Mucosa of rectum (tissue), 2 donors: ENCODE measurements around the gene NIPBL.
"Not testable (repeated sequence)": the region's sequence is repeated elsewhere in the genome, so short reads cannot be mapped to it uniquely, and the experiment has no call there.

ENCODE experiments used
- H3K27ac ChIP-seq, 2 donors: one replicate each; pipeline ENCODE4 v1.7.0; 2013; ENCODE audit warnings: inconsistent platforms in 2 of 2, low read depth in 2 of 2, low read length in 2 of 2
- H3K27me3 ChIP-seq, 2 donors: one replicate each; pipeline ENCODE4 v1.7.0; 2013; ENCODE audit warnings: low read length in 2 of 2; ENCODE audit not compliant: control insufficient read depth in 2 of 2, insufficient read depth in 2 of 2
- H3K36me3 ChIP-seq, 2 donors: one replicate each; pipeline ENCODE4 v1.7.0; 2013; ENCODE audit warnings: low read length in 2 of 2; ENCODE audit not compliant: control insufficient read depth in 2 of 2, insufficient read depth in 2 of 2
- H3K4me1 ChIP-seq, 2 donors: one replicate each; pipeline ENCODE4 v1.7.0; 2013; ENCODE audit warnings: low read length in 2 of 2, mild to moderate bottlenecking in 1 of 2; ENCODE audit not compliant: control insufficient read depth in 2 of 2, insufficient read depth in 2 of 2
- H3K4me3 ChIP-seq, 2 donors: one replicate each; pipeline ENCODE4 v1.7.0; 2013; ENCODE audit warnings: low read length in 2 of 2
- H3K9ac ChIP-seq, 2 donors: one replicate each; pipeline ENCODE4 v1.7.0; 2013; ENCODE audit warnings: low read length in 2 of 2, low read depth in 1 of 2, mild to moderate bottlenecking in 1 of 2
- H3K9me3 ChIP-seq, 2 donors: one replicate each; pipeline ENCODE4 v1.7.0; 2013; ENCODE audit warnings: low read length in 2 of 2; ENCODE audit not compliant: control insufficient read depth in 2 of 2
- donor health status: healthy.
- donor health status: Normal muscosa, but diverticular disease.

NIPBL gene

DNA sequence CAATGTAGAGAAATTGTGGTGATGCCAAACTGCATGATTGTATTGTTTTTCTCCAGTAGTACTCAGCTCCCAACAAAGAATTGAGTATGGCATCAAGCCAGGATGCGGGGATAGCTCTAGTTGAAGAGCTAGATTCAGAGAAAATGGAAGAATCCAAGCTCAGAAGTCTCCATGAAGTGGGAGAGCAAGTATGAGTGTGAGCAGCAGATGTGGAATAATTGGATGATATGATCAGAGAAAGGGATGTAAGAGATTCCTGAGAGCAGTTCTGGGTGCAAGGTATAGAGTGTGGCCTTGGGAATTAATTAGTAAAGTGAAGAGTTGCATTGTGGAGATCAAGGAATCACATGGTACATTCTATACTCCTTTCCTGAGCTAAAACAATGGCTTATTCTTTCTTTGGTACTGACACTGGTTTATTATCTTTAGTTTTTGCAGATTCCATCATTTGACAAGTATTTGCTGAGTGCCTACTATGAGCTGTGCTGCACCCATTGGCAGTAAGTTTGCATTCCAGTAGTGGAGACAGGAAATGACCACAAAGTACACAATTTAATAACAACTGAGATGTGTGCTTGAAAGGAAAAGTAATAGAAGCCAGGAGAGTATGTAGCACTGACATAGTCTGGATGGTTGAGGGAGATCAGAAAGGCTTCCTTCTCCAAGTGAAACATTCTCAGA lies 195.5 kb downstream of the NIPBL start:
- no peak overlapping the region for H3K9ac ChIP-seq
- no peaks in the 10 kb centered on the region for H3K9me3 ChIP-seq
- H3K27ac ChIP-seq = no peak overlapping the region
- H3K27me3 ChIP-seq = no peaks in the 10 kb centered on the region
- H3K4me1 ChIP-seq = no peaks in the 10 kb centered on the region
- H3K4me3 ChIP-seq = no peak overlapping the region
- peaks cover 0 to 2% of the 10 kb centered on the region in 2 donors for H3K36me3 ChIP-seq

DNA sequence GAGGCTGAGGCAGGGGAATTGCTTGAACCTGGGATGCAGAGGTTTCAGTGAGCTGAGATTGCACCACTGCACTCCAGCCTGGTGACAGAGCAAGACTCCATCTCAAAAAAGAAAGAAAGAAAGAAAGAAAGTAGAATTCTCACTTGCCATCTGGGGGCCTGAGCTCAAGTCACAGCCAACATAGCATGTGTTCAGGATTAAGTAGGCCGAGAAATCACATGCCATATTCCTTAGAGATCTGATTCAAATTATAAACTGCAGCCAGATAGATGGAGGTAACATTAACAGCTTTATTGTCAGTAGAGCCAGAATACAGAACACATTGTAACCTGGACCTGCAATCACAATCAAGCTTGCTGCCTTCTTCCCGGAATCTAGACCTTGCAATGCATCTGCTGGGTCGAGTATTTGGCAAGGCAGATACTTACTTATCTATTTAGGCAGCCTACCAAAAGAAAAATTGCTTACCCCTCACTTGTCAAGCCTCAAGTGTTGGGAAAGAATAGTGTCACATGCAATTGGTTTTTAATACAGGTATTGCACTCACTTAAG lies 198.9 kb downstream of the NIPBL start:
- Histone ChIP-seq H3K9me3 (no peaks in the 10 kb centered on the region), H3K4me1 (no peaks in the 10 kb centered on the region), H3K27me3 (no peaks in the 10 kb centered on the region), H3K9ac (no peak overlapping the region), H3K4me3 (no peak overlapping the region), H3K27ac (no peak overlapping the region), H3K36me3 (peaks cover 0 to 4% of the 10 kb centered on the region in 2 donors)

DNA sequence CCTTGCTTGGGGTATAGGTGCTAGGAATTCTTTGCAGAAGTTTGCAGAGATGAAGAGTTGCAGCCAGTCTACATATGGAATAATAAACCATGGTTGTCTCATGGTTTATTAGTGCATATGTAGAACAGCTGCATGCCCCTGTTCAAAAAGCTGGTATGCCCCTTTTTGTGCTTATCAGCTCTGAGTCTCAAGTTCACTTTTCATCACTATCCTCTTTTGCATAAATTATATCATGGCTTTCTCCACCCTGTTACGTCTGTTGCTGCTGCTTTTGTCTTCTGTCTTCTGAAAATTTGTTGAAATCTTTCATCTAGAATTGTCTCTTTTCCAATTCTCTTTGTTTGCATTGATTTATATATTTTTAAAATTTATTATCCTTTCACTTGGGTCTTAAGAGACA lies 200.6 kb downstream of the NIPBL start:
- Histone ChIP-seq H3K27me3 (no peaks in the 10 kb centered on the region), H3K4me1 (no peaks in the 10 kb centered on the region), H3K27ac (no peak overlapping the region), H3K4me3 (no peak overlapping the region), H3K36me3 (peaks cover 0 to 4% of the 10 kb centered on the region in 2 donors), H3K9ac (no peak overlapping the region), H3K9me3 (no peaks in the 10 kb centered on the region)

DNA sequence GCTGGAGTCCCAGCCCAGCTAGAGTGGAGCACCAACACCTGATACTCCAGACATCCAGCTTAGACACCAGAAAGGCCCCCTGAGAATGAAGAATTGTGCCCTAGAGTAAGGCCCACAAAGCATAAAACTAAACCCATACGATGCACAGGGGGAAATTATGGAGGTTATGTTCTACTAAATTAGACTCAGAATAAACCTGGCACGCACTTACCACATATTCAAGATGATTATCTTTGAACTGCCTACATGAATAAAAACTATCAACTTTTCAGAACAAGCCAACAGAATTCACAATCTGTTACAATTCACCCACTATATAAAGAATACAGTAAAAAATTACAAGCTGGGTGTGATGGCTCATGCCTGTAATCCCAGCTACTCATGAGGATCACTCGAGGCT lies 204.1 kb downstream of the NIPBL start:
- Histone ChIP-seq H3K4me1 (no peaks in the 10 kb centered on the region), H3K27me3 (no peaks in the 10 kb centered on the region), H3K27ac (no peak overlapping the region), H3K4me3 (no peak overlapping the region), H3K36me3 (peaks cover 0 to 5% of the 10 kb centered on the region in 2 donors), H3K9me3 (no peaks in the 10 kb centered on the region), H3K9ac (no peak overlapping the region)

DNA sequence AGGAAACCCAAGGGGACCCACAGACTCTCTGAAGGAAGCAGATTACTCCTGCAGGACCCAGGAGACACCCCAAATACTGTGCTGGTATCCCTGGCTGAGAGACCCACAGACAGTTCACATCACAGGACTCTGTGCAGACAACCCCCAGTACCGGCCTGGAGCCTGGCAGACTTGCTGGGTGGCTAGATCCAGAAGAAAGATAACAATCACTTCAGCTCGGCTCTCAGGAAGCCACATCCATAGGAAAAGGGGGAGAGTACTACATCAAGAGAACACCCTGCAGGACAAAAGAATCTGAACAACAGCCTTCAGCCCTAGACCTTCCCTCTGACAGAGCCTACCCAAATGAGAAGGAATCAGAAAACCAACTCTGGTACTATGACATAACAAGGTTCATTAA lies 206.4 kb downstream of the NIPBL start:
- H3K27me3 ChIP-seq, H3K9ac ChIP-seq, H3K4me3 ChIP-seq, H3K36me3 ChIP-seq, H3K9me3 ChIP-seq, H3K4me1 ChIP-seq, H3K27ac ChIP-seq: not testable (repeated sequence)

DNA sequence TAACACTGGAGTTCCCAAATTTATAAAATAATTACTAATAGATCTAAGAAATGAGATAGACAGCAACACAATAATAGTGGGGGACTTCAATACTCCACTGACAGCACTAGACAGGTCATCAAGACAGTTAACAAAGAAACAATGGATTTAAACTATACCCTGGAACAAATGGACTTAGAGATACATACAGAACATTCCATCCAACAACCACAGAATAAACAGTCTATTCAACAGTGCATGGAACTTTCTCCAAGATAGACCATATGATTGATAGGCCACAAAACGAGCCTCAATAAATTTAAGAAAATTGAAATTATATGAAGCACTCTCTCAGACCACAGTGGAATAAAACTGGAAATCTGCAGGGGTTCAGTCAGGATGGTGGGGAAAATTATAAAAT lies 209.5 kb downstream of the NIPBL start:
- not testable (repeated sequence) for H3K27ac ChIP-seq, H3K9me3 ChIP-seq, H3K4me3 ChIP-seq, H3K27me3 ChIP-seq, H3K4me1 ChIP-seq, H3K36me3 ChIP-seq, H3K9ac ChIP-seq

DNA sequence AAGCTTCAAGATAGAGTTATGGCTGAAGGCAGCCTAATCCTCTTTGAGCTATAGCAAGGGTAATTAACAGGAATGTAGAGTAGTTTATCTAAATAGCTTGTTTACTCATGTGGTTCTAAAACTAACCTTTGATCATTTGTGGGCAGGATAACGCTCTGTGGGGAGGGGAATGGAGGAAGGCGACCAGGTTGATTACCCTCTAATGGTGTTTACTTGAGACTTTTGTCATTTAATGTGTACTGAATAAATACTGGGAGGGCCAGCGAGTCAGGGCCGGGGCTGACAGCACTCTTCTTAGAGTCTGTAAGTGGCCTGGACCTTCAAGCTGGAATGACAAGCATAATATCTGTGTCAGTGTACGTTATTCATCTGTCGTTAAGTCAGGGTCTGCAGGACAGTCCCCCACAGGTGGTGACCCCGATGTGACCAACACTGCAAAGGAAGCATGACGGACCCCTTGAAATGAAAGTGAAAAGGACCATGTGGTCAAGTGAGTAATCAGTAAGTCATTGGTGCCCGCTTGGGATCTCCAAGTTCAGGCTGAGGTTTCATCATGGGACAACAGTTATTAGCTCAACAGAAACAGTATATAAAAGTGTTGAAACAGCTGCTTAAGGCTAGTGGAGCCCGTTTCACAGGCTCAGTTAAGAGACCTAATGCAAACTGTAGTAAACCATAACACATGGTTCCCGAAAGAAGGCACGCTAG lies 210.1 kb downstream of the NIPBL start:
- Histone ChIP-seq H3K4me1 (no peaks in the 10 kb centered on the region), H3K27me3 (no peaks in the 10 kb centered on the region), H3K36me3 (peaks cover 0 to 2% of the 10 kb centered on the region in 2 donors), H3K9ac (no peak overlapping the region), H3K9me3 (peaks cover 0 to 5% of the 10 kb centered on the region in 2 donors), H3K4me3 (peak overlapping the region; percentile 3 to 13), H3K27ac (no peak overlapping the region)

DNA sequence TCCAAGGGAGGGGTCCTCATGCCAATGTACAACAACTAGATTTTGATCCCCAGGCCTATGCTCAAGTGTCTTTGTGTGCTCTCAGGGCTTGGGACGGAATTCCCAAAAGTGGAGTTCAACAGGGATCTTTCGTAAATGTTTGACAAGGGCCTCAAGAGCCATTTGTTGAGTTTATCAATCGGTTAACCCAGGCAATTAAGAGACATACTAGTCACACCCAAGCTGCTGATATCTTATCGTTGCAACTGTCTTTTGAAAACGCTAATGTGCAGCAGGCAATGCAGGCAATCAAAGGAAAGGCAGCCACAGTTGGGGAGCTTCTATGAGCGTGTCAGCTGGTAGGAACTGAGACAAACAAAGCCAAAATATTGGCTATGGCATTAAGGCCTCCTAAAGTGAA lies 211.4 kb downstream of the NIPBL start:
- no peak overlapping the region for H3K9ac ChIP-seq
- no peaks in the 10 kb centered on the region for H3K27me3 ChIP-seq
- no peaks in the 10 kb centered on the region for H3K4me1 ChIP-seq
- H3K4me3 ChIP-seq = no peak overlapping the region
- H3K9me3 ChIP-seq = peaks cover 0 to 5% of the 10 kb centered on the region in 2 donors
- peaks cover 0 to 2% of the 10 kb centered on the region in 2 donors for H3K36me3 ChIP-seq
- no peak overlapping the region for H3K27ac ChIP-seq

DNA sequence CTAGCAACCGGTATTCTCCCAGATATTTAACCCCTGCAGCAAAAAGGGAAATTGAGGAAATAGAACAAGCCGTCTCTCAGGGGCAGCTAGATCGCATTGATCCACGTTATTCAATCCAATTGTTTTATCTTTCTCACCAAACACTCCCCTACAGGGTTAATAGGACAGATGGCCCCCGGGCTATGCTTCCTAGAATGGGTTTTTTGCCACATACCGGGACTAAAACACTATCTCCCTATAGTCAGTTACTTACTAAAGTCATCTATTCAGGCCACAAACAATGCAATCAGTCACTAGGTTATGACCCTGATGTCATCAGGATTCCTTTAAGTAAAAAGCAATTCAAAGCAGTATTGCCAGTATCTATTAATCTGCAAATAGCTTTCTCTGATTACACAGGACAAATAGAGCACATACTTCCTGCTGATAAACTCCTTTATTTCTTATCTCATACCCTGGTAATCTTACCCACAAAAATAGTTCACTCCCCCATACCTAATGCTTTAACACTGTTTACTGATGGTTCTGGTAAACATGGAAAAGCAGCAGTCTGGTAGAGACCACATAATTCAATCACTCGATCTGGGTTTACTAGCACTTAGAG lies 213.7 kb downstream of the NIPBL start:
- H3K4me1 ChIP-seq = peaks cover 0 to 2% of the 10 kb centered on the region in 2 donors
- H3K9me3 ChIP-seq = peaks cover 0 to 5% of the 10 kb centered on the region in 2 donors
- H3K4me3 ChIP-seq = no peak overlapping the region
- no peak overlapping the region for H3K27ac ChIP-seq
- H3K9ac ChIP-seq = no peak overlapping the region
- H3K36me3 ChIP-seq = peaks cover 0 to 2% of the 10 kb centered on the region in 2 donors
- no peaks in the 10 kb centered on the region for H3K27me3 ChIP-seq

DNA sequence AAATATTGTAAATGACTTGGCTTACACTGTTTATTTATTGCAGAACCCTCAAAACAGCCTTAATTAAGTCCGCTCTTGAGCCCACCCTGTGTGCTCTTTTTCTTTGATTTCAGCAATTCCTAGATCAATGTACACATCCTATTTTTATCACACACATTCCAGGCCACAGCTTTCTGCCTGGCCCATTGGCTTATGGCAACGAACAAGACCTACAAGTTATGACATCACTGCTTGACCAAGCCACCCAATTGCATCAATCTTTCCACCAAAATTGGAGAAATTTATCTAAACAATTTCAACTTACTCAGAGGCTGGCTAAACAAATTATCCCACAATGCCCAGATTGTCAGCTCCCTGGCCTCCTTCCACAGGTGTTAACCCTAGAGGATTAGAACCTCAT lies 214.2 kb downstream of the NIPBL start:
- H3K36me3 ChIP-seq = no peaks in the 10 kb centered on the region
- no peak overlapping the region for H3K27ac ChIP-seq
- H3K4me3 ChIP-seq = no peak overlapping the region
- peaks cover 0 to 2% of the 10 kb centered on the region in 2 donors for H3K4me1 ChIP-seq
- no peak overlapping the region for H3K9ac ChIP-seq
- no peaks in the 10 kb centered on the region for H3K27me3 ChIP-seq
- peaks cover 0 to 5% of the 10 kb centered on the region in 2 donors for H3K9me3 ChIP-seq
